Ovary (tissue), 3 donors: ENCODE measurements around the gene ITGAE.

Source experiments
- CTCF ChIP-seq, 3 donors: fragments of 450-650 bp in 2 of 3; fragments of 200-600 bp in 1 of 3; IDR thresholded peaks; one replicate each; pipeline versions ENCODE4 v1.5.1 to v1.8.0; 2016 to 2022; ENCODE audit warnings: antibody characterized with exemption in 3 of 3, mild to moderate bottlenecking in 1 of 3
- EP300 ChIP-seq: sonication (generic); formaldehyde crosslinking; IDR thresholded peaks from one replicate; pipeline ENCODE4 v1.6.1; 2017; ENCODE audit warnings: antibody characterized with exemption
- donor health status: DM: no; HTN: no; CAD: no.

GRCh38 chr17:3826191-3826590, 25.2 kb upstream of the ITGAE start:
- no peak for TF ChIP-seq CTCF (IDR thresholded peaks at IDR 0.05)
- TF ChIP-seq EP300: no peak
